Dermis microvascular lymphatic vessel endothelial cell (primary cell): ENCODE data around the gene GLT6D1. TPM values are rescaled to one million over a fixed set of nuclear protein-coding genes. Genes with fewer than 3 reads are reported as not detected.

Experiments
- DNase-seq, 2 donors: peaks; one replicate each; pipeline versions ENCODE4 v3.0.0 to v3.0.0-alpha.2; 2010; ENCODE audit warnings: low read depth in 2 of 2
- total RNA-seq: library from RNA; depleted of rRNA; stranded (reverse); fragments of >200 nt; gene quantifications from 2 replicates; pipeline ENCODE4 v1.2.1, GENCODE V29; 2014

Gene GLT6D1
- total RNA-seq, 1 donor from 2014 or later: not detected

DNA sequence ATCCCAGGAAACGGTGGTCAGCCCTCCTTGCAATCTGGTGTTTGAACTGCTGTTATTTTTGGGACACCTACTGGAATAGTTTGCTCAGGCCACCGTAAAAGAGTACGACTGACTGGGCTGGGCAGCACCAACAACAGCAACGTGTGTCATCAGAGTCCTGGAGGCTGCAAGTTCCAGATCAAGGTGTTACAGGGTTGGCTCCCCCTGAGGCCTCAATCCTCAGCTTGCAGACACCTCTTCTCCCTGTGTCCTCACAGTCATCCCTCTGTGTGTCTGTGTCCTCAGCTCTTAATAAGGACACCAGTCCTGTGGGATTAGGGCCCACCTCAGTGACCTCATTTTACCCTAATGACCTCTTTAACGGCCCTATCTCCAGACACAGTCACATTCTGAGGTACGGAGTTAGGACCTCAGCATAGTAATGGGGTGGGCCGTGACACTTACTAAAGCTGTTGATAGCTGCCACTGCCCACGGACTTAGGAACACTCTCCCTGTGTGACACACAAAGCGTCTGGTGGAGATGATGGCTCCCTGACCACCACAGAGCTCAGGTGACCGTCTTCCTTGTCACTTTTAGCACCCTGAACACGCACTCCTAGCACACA lies 16.8 kb downstream of the GLT6D1 start:
- DNase-seq: no peak

DNA sequence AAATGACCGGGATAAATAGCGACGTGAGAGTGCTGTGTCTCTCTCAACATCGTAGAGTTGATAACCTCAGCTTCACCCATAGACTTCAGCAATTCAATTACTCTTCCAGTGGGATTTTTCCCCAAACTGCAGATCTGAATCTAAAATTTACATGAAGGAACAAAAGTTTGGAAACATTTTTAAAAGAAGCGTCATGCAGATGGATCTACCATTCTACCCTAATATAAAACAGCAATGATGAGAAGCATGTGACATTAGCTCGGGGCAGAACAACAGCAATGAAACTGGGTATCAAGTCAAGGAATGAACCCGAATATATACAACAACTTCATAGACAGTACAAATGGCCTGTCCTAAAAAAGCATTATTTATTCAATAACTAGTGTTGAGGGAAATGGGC lies 18.8 kb downstream of the GLT6D1 start:
- no peak for DNase-seq

DNA sequence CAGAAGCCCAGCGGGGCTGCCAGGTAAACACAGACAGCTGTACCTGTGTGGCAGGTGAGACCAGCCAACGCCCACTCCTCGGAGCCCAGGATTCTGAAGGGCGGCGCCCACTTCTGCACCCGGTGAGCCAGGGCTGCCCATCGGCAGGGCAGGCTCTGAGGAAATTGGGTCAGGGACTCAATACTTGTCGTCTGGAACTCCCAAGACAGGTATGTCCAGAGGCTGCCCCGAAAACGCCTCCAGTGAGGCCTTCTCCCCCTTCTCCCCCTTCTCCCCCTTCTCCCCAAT lies 19.8 kb downstream of the GLT6D1 start:
- DNase-seq: no peak

DNA sequence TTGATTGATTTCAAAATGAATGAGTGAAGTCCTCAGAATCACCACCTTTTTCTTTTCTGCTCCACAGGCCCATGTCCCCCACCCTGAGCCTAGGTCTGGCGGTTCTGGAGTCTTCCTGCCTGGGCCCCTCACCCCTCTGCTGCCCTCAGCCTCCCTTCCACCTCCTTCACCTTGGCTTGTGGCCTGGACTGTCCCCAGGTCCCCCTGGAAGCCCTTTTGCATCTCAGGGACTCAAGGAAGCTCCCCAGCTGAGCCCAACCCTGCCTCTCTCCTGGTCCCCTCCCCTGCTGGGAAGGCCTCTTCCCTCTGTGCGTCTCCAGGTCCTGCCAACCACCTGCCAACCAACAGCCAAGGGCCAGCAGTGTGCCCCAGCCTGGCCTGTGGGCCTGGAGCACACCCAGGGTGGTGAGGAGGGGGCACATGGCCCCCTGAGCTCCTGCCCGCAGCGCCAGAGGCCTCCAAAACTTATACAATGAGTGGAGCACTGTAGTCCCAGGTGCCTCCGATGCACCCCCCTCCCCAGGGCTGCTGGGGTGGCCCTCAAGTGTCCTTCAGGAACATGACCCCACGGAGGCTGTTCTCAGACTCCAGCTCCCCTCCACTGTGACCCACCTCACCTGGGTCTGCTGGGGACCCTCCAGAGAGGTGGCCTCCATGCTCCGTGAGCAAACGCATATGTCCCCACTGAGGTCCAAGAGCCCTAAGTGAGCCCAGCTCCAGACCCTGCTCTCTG lies 20.3 kb downstream of the GLT6D1 start:
- no peak for DNase-seq

DNA sequence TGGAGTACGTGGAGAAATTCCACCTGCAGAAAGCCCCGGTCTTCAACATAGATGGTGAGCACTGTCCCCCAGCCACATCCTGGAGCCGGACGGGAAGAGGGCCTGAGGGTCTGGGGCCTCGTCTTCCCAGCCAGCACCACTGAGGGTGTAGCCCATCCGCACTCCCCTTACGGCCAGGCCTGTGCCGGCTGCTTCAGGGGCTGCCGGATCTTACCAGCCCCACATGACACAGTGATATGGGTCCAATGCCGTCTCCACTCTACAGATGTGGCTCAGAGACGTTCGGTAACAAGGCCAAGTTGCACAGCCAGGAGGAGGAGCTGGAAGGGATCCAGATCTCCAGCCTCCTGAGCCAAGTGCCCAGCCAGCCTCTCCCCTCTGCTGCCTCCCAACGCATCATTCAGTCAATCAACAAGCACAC lies 21.3 kb downstream of the GLT6D1 start:
- no peak for DNase-seq

DNA sequence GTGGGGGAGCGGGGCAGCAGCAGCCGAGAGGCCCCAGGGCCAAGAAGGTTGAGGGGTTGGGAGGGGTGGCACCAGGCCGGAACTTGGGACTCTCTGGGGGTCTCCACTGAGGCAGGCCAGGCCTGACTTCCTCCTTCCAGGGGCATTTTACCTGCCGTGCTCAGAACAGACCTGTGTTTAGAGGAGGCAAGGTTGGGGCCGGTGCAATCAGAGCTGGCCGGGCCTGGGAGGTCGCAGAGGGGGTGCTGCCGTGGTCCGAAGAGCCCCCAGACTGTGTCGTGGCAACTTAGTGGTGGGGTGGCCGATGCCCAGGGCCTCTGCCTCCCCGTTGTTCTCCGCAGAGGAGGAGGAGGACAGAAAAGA lies 21.8 kb downstream of the GLT6D1 start:
- no peak for DNase-seq

DNA sequence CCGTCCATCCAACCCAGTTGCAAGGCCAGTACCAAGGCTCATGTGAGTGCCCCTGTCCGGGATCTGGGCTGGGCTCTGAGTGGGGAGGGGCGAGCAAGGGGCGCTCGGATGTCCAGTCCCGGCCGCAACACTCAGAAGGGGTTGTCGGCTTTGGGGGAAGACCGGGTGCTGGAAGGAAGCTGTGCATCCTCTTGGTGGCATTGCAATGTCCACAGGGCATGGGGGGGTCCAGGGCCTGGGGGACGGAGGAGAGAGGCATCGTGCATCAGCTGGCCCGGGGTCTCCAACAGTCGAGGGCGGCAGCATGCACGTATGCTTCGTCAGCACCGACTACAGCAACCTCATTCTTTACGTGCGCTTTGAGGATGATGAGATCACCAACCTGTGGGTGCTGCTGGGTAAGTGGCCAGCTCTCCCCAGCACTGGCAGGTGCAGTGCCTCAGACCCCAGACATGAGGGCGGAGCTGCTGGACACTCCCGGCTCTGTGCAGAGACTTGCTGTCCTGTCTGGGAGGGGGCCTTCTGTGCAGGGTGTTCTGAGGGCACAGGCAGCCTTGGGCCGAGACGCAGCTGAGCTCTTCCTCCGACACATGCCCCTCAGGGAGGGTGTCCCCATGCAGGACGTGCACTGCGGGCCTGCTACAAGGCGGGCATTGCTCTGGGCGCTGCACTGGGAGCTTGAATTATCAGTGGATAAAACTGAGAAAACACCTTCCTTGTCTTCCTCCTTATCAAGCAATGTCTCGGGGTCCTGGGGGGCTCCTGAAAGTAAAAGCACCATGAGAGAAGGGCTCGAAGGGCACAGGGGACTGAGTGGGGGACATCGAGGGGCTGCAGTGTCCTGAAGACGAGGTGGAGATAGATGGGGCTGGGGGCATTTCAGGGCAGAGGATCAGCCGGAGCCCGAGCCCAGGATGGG lies 22.5 kb downstream of the GLT6D1 start:
- DNase-seq: no peak

DNA sequence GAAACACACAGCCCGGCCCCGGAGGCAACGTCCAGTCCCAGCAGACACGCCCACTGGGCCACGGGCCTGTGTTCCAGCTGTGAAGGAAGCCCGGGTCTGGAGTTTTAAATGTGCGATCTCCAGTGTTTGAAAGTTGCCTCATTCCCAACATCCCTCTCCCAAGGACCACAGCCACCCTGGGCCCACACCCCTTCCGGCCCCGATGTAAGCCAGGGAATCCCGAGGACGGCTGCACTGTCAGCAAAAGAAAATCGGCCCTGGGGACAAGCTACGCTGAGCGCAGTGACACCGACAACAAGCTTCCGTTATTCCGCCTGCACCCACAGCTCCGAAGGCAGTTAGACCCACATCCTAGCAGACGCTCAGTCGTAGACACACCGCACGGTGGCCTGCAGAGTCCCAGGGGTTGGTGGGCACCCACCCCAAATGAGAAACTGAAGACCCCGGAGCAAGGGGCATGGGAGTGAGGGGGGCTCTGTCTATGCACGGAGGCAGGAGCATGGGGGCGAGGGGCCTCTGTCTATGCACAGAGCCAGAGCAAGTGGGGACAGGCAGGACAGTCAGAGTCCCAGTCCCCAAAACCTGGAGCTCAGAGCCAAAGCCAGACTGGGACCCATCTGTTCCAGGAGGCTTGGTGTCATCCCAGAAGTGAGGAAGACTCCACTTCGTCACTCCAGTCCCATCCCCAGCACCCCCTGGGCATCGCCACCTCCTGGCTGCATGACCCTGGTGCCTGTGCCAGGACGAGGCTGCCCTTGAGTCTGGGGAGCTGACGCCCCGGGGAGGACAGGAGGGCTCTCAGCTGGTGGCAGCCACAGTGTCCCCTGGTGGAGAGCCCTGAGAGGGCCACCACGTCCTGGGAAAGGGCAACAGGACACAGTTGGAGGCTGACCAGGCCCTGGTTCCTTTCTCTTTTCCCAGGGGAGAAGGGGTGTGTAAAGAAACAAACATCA lies 23.4 kb downstream of the GLT6D1 start:
- no peak for DNase-seq

DNA sequence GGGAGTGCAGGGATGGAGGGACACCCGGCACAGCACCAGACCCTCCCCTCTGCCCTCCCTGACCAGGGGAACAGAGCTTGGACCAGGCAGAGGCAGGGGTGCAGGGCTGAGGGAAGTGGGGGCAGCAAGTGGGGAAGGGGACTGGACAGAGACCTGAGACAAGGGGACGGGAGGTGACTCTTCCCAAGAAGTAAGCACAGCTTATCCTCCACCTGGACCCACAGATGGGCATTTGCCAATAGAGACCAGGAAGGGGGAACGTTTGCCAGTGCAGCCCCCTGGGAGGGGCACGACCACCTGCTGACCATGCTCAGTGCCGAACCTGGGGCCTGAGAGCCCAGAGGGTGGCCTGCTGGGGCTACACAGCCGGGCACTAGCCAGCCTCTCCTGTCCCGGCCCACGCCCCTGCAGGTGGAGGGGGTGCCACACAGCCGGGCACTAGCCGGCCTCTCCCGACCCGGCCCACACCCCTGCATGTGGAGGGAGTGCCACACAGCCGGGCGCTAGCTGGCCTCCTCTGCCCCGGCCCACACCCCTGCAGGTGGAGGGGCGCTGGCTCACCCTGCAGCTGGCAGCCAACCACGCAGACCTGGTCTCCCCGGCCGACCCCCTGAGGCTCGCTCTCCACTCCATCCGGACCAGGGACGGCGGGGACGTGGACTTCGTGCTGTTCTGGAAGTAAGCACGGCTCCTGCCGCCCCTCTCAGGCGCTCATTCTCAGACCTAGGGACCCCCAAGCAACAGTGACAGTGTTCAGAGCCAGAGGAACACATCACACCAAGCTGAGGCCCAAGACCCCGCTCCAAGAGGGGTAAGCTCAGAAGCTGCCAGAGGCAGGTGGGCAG lies 24.3 kb downstream of the GLT6D1 start:
- DNase-seq: no peak

DNA sequence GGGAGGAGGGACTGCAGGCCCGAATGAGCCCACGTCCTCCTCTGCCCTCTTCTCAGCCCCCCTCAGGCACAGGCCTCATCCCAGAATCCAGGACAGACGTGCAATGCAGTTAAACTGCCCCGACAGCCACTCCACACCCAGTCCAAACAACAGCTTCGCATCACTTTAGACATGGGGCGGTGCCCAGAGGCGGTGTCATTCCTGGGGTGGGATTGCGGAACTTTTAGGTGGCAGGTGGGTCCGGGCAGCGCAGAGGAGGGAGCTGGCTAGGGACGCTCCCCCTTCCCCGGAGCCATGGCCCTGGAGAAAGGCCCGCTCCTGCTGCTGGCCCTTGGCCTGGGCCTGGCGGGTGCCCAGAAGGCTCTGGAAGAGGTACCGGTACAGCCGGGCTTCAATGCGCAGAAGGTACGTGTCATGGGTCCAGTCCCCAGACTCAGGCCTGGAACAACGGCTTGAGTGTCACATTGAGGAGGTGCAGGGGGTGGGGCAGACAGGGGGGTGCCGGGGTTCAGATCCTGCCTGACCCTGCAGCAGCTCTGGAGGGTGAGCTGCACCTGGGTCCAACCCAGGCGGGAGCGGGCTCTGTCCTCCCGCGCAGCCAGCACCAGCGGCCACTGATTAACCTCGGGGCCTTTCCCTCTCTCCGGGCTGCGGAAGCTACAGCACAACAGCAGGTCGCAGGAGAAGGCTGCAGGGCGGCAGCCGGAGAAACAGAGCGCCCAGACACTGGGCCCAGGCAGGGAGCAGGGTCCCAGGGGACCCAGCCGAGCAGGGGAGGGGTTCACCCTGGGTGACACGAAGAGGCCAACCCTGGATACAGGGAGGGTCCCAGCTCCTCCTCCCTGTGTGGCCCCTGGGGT lies 25.2 kb downstream of the GLT6D1 start:
- DNase-seq: no peak

DNA sequence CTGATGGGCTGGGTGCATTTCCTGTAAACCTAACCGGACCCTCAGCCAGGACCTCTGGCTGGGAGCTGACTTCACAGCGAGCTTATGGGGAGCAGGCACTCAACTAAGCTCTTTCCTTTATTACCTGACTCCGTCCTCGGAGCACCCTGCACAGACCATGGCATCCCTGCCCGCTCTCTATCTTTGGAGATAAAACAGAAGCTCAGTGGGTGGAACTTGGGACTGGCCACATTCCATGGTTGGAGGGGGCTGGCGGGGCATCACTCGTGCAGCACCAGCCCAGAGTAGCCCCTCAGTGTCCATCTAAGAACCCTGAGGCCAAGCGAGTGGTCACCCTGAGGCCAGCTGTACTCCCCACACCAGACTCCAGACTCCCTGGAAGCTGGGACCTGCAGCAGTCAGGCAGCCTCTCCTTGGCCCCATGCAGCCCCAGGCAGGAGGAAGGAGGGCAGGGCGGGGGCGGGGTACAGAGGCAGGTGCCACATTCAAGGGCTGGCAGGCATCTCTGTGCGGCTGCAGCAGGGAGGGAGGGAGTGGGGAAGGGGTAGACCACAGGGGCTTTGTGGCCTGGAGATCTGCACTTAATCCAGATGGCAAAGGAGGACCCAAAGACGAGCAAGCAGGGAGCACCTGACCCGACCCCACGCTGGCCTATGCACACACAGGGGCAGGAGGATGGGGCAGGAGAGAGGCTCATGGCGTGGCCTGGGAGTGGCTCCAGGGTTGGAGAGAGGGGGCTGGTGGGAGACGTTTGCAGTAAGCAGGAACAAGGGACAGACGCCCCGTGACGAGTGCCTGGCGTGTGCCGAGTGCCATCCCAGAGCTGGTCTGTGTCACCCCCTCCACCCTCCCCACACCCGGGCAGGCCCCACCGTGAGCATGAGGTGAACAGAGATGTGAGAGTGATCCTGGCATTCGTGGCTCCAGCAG lies 26.1 kb downstream of the GLT6D1 start:
- DNase-seq: no peak

DNA sequence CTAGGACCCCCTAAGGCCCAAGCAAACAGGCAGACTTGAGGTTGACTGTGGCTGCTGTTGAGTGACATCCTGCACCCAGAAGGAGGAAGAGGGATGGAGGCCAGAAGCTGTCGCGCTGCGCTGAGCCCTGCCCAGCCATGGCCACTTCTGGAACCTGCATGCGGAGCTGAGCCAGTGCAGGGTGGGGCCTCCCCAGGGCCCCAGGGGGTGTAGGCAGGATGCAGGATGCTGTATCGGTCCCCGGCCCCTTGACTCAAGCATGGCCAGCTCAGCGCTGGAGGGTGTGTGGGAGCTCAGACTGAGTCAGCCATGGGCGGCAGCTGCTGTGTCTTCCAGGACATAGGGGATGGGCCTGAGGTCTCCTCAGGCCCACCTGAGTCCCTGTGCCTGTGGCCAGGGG lies 26.9 kb downstream of the GLT6D1 start:
- no peak for DNase-seq

DNA sequence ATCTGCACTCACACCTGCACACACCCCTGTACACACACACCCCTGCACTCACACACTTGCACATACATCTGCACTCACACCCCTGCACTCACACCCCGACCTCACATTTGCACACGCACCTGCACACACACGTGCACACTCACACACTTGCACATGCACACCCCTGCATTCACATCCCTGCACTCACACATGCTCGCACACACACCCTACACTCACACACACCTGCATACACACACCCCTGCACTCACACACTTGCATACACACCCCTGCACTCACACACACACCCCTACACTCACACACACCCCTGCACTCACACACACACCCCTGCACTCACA lies 27.5 kb downstream of the GLT6D1 start:
- no peak for DNase-seq

DNA sequence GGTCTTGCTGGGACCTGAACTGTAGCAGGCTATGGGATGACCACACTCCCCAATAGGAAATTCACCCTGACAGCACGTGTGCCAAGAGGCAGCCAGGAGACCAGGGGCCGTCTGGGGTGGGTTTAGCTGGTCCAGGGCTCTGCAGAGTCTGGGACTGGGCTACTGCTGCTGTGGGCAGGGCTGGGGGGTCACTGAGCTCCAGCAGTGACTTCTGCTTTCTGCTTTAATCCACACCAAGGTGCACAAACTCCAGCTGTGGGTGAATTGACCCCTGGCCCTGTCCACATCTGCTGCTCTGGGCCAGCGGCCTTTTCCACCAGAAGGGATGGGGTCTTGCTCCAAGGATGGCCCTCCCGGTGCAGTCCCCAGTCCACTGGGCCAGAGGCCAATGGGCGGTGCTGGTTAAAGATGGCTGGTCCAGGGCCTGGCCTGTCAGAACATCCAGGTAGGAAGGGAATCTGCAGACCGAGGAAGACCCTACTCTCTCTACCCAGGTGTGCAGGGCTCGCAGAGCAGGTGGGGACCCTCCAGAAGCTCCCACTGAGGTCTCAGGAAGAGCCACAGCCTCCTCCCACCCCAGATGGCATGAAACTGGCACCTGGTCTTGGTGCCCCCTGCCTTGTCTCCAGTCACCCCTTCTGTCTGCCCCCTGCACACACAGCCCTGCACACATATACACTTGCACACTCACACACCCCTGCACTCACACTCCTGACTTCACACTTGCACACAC lies 28.0 kb downstream of the GLT6D1 start:
- no peak for DNase-seq

DNA sequence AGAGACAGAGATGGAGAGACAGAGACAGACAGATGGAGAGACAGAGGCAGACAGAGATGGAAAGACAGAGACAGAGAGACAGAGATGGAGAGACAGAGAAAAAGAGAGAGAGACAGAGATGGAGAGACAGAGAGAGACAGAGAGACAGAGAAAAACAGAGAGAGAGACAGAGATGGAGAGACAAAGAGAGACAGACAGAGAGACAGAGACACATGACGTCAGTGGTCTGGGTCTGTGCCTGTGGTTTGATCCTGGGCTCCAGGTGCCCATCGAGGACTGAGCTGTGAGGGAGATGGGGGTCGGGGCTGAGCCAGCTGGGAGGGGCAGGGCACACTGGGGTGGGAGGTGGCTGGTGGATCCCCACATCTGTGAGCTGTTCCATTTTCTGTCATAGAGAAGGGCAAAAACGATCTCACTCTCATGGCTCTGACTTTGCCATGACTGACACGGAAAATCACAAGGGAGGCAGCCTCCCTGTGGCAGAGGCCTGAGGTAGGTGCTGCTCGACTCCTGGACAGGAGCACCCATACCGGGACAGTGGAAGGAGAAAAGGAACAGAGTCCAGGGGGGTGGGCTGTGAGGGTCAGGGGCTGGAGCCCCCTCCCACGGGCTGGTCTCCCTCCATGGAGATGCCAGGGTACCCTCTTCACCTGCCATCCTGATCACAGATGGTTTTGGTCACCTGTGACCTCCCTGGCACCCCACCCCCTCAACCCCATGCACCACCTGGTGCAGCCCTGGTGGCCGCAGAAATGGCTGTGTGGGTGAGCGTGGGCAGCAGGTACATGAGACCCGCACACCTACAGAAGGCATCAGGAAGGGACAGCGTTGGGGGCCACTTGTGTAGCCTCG lies 28.8 kb downstream of the GLT6D1 start:
- no peak for DNase-seq

DNA sequence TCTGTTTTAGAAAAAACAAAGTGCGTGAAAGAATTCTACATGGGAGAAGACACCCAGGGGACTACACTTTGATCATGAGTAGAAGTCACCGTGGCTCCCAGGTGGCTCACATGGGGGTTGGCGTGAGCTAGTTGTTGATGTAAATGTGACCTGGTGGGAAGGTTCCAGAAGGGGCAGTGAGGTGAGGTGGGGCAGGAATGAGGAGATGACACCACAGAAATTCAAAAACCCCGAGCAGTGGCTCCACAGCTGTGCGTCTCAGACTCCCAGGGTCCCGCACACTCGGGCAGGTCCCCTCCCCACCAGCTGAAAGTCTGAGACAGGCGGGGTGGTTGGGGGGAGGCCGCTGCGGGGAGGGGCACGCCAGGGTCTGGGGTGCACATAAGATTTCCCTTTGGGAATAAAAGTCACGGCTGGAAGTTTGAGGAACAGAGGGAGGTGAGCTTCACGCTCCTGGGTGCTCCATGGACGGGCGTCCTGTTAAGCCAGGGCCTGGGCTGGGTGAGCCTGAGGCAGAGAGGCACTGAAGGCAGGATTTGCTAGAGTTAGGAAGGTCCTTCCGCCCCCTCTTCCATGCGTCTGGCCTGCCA lies 29.9 kb downstream of the GLT6D1 start:
- no peak for DNase-seq

DNA sequence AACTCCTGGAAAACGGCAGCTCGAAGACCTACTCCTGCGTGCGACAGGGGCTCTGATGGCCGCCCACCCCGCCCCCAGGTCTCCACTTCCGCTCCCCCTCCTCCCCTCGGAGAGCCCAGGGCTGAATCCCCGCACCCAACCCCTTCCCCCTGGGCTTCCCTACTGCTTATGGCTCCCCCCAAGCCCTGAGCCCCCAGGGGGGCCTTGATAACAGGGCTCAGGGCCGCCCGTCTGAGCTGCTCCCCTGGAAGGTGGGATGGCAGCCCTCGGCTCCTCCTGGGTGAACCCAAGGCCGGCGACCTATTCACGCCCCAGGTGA lies 30.4 kb downstream of the GLT6D1 start:
- no peak for DNase-seq
